GM12874 (cell line): ENCODE data around the gene WDR18.

ENCODE experiments used
- TF ChIP-seq, protein P1 (sequence below): IDR thresholded peaks from 2 replicates; pipeline ENCODE4 v1.5.1; 2011; ENCODE audit warnings: low read depth, mild to moderate bottlenecking, control low read depth, low read length, moderate library complexity; ENCODE audit not compliant: insufficient read depth

WDR18 gene

GRCh38 chr19:945401-946252 is 38.5 kb upstream of the WDR18 start:
- TF ChIP-seq, protein P1, sequence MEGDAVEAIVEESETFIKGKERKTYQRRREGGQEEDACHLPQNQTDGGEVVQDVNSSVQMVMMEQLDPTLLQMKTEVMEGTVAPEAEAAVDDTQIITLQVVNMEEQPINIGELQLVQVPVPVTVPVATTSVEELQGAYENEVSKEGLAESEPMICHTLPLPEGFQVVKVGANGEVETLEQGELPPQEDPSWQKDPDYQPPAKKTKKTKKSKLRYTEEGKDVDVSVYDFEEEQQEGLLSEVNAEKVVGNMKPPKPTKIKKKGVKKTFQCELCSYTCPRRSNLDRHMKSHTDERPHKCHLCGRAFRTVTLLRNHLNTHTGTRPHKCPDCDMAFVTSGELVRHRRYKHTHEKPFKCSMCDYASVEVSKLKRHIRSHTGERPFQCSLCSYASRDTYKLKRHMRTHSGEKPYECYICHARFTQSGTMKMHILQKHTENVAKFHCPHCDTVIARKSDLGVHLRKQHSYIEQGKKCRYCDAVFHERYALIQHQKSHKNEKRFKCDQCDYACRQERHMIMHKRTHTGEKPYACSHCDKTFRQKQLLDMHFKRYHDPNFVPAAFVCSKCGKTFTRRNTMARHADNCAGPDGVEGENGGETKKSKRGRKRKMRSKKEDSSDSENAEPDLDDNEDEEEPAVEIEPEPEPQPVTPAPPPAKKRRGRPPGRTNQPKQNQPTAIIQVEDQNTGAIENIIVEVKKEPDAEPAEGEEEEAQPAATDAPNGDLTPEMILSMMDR, result no peak

GRCh38 chr19:947090-947706 is 36.9 kb upstream of the WDR18 start:
- TF ChIP-seq, protein P1, result peak; percentile 40

DNA sequence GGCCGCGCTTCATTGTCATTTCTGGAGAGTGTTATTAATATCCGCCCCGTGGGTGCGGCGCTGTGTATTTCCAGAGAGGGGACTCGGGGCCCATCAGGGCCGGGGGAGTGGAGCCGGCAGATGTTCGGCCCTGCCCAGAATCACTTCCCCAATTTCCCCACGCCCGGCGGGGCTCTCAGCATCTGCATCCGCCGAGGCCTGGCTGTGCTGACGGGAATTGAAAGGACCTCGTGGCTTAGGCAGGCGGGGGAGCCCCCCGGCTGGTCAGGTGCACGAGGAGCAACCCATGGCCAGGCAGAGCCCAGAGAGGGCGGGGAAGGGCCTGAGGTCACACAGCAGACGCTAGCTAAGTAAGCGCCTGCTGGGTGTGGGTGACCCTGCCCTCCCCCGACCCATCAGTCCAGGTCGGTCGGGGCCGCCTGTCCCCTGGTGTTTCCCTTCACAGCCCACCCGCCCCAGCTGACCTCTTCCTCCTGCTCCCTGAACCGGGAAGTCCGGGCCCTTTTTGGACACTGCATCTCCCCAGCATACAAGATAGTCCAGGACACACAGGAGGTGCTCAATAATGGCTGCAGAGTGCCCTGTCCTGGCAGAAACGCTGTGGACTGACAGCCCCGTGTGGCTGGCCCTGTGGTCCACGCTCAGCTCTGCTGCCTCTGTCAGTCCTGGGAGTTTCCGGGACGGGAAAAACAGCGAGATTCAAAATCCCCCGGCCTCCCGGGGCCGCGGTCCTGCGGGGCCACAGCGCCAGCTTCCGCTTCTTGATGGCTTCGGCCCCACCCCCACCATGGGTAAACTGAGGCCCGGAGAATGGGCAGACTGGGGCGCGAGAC is 36.2 kb upstream of the WDR18 start:
- TF ChIP-seq, protein P1, result no peak

DNA sequence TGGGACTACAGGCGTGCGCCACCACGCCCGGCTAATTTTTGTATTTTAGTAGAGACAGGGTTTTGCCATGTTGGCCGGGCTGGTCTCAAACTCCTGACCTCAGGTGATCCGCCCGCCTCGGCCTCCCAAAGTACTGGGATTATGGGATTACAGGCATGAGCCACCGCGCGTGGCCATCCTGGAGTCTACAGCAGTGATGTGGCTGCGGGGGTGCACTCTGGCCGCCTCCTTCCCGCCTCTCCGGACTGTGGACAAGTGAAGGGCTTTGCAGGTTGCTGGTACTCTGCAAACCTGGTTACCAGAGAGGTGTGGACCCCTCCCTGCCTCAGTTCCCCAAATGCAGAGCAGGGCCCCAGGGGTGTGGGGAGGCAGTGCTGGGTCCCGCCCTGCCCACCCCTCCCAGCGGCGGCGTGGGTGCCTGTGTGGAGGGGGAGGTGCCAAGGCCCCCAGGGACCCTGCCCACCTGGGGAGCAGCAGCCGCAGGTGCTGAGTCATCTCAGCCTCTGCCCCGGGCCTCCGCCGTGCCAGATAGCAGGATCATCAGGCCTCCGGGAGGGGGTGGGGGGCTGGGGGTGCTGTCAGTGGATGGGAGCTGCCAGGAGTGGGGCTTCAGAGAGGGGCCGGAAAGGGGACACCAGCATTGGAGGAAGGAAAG is 35.2 kb upstream of the WDR18 start:
- TF ChIP-seq, protein P1, result no peak

DNA sequence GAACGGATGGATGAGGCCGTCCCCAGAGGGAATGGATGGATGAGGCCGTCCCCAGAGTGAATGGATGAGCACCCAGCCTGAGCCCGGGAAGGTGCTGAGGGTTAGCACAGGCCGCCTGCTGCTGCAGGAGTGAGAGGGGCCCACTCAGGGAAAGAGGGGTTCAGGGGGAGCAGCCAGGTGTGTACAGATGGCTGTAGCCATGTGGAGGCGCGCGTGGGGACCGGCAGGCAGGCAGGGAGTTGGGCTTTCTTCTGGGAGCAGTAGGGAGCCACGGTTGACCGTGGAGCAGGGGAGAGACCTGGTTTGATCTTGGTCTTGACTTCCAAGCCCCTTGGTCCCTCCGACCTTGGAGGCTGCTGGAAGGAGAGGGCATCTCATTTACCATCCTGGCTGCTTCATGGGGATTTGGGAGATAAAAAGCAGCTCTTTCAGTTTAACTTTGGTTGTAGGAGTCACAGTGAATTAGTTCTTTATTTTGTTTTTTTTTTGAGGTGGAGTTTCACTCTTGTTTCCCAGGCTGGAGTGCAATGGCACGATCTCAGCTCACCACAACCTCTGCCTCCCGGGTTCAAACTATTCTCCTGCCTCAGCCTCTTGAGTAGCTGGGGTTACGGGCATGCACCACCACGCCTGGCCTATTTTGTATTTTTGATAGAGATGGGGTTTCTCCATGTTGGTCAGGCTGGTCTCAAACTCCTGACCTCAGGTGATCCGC is 33.6 kb upstream of the WDR18 start:
- TF ChIP-seq, protein P1, result no peak

GRCh38 chr19:952049-952679 is 32.0 kb upstream of the WDR18 start:
- TF ChIP-seq, protein P1, result no peak
